Left colon (tissue), 2 donors: ENCODE measurements around the gene EMC10. TPM values are rescaled to one million over a fixed set of nuclear protein-coding genes. Genes with fewer than 3 reads are reported as not detected.
A peak's percentile ranks its signal among the peaks of the same experiment; 100 is the strongest.

Experiments
- ATAC-seq: fragments of 200-7000 bp; cut with Tn5 transposase; one replicate; pipeline ENCODE4 v1.9.1; 2020; ENCODE audit warnings: mild to moderate bottlenecking, moderate library complexity
- DNase-seq, 2 donors: peaks; one replicate each; pipeline ENCODE4 v3.0.0-alpha.2; 2020
- intact Hi-C, 2 donors: fragments of 100-400 bp; cut with DNase I in 1 of 2; cut with micrococcal nuclease in 1 of 2; formaldehyde crosslinking; loops; one replicate each; pipeline versions ENCODE4 v1.11.2 to v1.14.0; 2022; cut with DNase I, micrococcal nuclease
- total RNA-seq, 2 donors: library from RNA; stranded (reverse); fragmentation: NEBNext Ultra II Directional; extraction: Animal tissue kit (Norgen Biotek cat#: 25700); gene quantifications; one replicate each; pipeline ENCODE4 v1.2.1, GENCODE V29; 2021
- donor health status: DM: no; HTN: no; CAD: no.
- donor health status: DM: yes; HTN: yes; CAD: no.

Gene EMC10
- total RNA-seq, 2 donors from 2014 or later: 125 to 132 TPM

- intact Hi-C loops: no loop called here
- no peak for DNase-seq
- ATAC-seq: no peak
Measured at GRCh38 chr19:50508843-50509190, 32.5 kb downstream of the EMC10 start.

DNA sequence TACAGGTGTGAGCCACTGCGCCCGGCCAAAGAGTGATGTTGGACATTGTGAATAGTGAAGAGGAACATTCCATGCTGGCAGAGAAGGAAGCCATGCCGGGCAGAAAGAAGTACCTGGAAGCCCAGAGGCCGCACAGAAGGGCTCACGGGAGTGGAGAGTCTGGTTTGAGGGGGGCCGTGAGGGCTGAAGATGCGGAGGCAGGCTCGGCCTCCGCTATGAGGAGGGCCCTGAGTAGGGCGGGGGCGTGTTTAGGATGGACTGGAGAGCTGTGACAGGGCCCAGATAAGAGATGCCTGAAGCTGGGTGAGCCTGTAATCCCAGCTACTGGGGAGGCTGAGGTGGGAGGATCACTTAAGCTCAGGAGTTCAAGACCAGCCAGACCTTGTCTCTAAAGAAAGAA, 33.1 kb downstream of the EMC10 start:
- ATAC-seq (no peak), DNase-seq (no peak)
- intact Hi-C loops: no loop called here

DNA sequence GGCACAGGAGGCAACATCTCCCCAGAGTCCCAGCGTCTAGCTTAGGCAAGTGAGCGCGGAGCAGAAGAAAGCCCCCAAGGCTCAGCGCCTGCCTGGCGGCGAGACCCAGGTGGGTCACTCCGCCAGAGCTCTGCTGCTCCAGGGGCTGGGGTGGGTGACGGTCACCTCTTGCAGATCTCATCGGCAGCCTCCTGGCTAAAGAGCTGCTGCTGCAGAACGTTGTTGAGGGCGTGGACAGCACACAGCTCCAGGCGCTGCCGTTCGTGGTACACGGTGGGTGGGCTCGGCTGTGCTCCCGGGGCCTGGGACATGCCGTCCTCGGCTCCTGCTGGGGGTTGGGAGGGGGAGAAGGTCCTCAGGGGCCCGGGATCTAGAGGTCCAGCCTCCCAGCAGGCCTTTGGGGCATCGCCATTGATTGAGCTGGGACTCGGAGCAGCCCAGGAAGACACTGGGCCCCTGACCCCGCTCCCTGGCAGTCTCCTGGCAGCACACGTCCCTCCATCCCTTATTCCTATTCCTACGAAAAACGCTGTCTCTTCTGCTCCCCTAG, 33.9 kb downstream of the EMC10 start:
- intact Hi-C loops: no loop called here
- DNase-seq (peak in 1 of 2 donors; percentile 42), ATAC-seq (no peak)

- ATAC-seq (no peak), DNase-seq (no peak)
- intact Hi-C loops: no loop called here
Measured at GRCh38 chr19:50510700-50511068, 34.4 kb downstream of the EMC10 start.

DNA sequence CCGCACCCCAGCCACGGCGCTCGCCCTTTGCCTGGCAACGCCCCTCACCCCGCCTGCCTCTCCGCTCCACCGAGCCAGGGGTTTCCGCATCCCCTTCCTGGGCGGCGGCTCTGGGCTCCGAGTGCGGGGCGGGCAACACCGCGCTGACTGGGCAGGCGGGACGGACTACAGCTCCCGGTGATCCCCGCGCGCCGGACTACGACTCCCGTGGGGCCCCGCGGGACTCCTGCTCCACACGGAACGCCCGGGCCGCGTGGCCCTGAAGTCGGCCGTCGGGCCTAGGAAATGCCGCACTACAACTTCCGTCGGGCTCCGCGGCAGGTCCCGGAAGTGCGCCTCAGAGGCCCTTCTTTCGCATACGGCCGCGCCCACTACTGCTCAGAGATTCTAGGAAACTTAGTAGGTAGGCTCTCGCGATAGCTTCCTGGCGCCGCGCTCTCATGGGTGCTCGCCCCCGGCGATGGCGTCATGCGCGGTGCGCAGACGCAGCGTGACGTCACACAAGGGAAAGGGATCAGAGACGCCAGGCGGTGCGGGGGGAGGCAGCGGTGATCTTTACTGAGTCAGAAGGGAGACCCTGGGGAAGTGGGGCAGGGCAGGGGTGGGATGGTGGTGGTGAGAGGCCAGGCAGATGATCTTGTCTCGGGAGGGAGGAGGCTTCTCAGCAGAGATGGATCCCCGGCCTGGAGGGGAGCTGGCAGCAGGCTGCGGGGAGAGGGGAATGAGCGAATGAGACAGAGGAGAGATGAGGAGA, 34.9 kb downstream of the EMC10 start, which contains the start of gene JOSD2:
Gene JOSD2, minus strand, starts transcription at position 123 of the 754 bp plus-strand sequence. CDS start 760 bp downstream, outside the sequence.
- intact Hi-C loops: no loop called here
- ATAC-seq: peak; percentile 88
- DNase-seq: peak; percentile 99

- intact Hi-C loops: no loop called here
- ATAC-seq (no peak), DNase-seq (peak in 1 of 2 donors; percentile 38)
Measured at GRCh38 chr19:50512112-50512998, 36.0 kb downstream of the EMC10 start.

- ATAC-seq: no peak
- intact Hi-C loops: no loop called here
- DNase-seq: no peak
Measured at GRCh38 chr19:50512999-50513745, 36.9 kb downstream of the EMC10 start.

- no peak for ATAC-seq
- DNase-seq: no peak
- intact Hi-C loops: no loop called here
Measured at GRCh38 chr19:50513746-50514345, 37.5 kb downstream of the EMC10 start, which contains the start of gene ASPDH. Gene ASPDH (minus strand): TSS chr19:50513913. CDS start chr19:50513823, 90 bp downstream.

- intact Hi-C loops: no loop called here
- DNase-seq (no peak), ATAC-seq (no peak)
Measured at GRCh38 chr19:50514346-50515167, 38.2 kb downstream of the EMC10 start.

DNA sequence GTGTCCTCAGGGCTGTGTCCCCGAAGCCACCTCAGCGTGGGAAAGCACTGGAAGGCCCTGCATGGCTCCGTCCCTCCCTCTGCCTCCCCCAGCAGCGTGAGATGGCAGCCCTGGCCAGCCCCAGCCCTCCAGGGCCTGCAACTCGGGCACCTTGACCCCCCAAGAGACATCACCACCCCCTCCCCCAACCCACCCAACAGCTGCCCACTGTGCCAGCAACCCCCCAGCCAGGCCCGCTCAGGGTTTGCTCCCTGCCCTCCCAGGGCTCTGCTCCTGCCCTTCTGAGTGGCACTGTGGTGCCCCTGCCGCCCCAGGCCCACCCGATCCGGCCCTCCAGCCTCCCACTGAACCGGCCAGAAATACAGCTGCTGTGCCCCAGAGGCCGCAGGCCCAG, 38.9 kb downstream of the EMC10 start:
- intact Hi-C loops: no loop called here
- no peak for DNase-seq
- no peak for ATAC-seq

DNA sequence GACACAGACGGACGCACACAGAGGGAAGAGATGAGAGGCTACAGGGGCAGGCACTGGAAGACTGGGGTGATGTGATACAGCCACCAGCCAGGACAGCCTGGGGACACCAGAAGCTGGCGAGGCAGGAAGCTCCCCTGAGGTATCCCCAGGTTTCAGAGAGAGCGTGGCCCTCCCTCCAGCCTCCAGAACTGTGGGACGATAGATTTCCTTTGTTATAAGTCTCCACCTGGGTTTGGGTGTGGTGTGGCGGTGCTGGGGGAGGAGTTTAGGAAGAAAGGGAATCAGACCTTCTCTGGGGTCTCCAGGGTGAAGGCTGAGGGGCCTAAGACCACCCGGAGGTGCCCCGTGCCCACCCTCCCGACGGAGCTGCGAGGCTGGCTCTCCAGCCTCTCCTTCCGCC, 40.1 kb downstream of the EMC10 start:
- ATAC-seq: no peak
- intact Hi-C loops: no loop called here
- DNase-seq: no peak

DNA sequence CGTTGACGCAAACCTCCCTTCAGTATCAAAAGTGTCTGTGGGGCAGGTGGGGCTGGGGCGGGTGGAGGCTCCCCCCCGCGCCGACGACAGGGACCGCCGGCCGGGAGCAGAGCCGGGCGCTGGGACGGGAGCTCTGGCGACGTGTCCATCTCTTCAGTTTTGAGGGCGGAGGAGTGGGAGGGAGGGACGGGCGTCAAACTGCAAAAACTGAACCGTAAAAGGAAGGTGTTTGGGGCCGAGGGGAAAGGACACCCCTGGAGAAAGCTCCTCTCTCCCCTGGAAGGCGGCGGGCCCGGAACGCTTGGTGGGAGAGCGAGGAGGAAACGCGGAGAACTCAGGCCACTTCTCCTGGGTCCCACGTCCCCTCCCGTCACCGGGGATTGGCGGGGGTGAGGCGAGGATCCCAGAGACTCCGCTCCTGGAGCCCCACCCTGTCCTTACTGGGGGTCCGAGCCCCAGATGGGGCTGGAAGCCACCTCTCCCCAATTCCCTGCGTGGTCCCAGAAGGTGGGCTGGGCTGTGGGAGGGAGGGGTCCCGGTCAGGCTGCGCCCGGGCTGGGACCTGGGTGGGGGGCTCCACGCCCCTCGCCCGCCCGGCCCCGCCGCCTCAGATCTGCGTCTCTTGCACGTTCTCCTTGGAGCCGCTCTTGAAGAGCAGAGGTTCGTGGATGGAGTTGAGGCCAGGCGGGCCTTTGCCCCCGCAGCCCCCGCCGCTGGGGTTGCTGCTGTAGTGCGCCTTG, 40.8 kb downstream of the EMC10 start:
- no peak for ATAC-seq
- intact Hi-C loops: no loop called here
- no peak for DNase-seq

DNA sequence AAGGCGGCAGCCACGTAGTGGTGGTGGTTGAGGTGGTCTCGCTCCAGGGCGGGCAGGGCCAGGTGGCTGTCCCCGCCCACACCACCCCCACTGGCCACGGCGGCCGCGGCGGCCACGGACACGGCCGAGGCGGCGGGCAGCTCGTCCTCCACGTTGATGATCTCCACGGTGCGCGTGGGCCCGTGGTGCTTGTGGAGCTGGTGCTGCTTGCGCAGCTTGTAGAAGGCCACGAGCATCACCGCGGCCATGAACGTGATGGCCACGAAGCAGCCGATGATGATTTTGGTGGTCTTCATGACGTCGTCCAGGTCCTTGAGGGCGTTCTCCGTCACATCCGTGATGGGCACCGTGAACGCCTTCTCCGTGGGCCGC, 41.4 kb downstream of the EMC10 start:
- DNase-seq (no peak), ATAC-seq (no peak)
- intact Hi-C loops: no loop called here

DNA sequence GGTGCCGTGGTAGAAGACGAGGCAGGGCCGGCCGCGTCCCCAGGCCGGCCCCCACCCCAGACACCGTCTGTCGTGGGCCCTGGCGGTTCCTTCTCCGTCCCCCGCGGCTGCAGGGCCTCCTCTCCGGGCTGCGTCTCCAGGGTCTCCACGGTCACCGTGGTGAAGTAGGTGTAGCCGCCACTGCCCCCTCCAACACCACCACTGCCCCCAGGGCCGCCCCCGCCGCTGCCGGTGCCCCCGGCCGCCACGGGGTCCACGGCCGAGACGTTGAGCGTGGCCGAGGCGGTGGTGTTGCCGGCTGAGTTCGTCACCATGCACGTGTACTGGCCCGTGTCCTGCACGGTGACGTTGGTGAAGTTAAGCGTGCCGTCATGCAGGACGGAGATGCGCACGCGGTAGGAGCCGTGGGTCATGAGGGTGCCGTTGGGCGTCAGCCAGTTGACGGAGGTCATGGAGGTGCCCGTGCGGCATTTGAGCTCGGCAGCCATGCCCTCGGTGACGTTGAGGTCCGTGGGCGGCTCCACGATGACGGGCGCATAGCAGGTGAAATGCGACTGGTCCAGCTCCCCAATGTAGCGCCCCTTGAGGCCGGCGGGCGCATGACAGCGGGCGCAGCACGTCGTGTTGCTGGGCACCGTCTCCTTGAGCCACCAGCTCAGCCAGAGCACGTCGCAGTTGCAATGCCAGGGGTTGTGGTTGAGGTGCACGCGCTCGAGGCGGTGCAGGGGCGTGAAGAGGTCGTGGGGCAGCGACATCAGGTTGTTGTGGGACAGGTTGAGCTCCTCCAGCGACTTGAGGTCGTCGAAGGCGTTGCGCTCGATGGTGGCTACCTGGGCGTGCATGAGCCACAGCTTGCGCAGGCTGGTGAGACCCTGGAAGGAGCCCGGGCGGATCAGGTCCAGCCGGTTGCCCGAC, 42.0 kb downstream of the EMC10 start:
- intact Hi-C loops: no loop called here
- ATAC-seq (no peak), DNase-seq (no peak)

DNA sequence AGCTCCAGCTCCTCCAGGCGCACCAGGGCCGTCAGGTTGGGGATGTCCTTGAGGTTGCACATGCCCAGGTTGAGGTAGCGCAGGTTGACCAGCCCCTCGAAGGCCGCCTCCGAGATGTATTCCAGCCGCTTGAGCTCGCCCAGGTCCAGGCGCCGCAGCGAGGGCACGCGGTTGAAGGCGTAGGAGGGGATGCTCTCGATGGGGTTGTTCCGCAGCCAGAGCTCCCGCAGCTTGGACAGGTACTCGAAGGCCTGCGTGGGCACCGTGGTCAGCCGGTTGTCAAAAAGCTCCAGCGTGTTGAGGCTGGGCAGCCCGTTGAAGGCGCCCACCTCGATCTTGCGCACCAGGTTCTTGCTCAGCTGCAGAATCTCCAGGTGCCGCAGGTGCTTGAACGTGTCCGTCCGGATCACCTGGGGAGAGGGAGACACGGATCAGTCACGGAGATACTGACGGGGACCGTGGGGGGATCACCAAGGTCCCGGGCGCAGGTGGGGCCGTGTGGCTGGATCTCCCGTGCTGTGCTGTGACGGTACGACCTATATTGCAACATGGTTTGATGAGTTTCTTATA, 42.8 kb downstream of the EMC10 start:
- no peak for DNase-seq
- no peak for ATAC-seq
- intact Hi-C loops: no loop called here

DNA sequence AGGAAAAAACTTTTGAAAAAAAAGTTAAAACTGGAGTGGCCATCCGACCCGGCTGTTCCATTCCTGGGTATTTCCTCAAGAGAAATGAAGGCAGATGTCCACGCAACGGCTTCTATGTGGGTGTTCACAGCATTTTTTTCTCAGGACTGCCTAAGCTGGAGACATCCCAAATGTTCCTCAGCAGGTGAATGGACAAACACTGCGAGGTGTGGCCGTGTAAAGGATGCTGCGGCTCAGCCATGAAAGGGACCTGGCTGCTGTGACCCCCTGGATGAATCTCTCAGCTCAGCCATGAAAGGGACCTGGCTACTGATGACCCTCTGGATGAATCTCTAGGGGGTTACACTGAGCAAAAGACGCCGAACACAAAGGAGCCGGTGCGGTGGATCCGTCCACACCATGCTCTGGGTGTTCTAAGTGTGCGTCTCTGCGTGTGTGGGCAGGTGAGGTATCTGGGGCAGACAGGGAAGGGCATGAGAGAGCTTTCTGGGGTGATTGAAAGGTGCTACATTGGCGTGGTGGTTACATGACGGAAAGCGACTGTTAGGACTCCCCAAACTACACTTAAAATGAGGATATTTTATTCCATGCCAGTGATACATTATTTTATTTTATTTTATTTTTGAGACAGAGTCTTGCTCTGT, 44.6 kb downstream of the EMC10 start:
- ATAC-seq: no peak
- intact Hi-C loops: no loop called here
- no peak for DNase-seq
